Right forelimb (tissue), 1 donor: Measurements from ENCODE around the gene COMMD10.

Experiments used
- DNase-seq: peaks from one replicate; pipeline ENCODE4 v3.0.0-alpha.2; 2018

COMMD10 gene

GRCh38 chr5:116296335-116297072, 211.7 kb downstream of the COMMD10 start:
- no peak for DNase-seq

- DNase-seq = no peak
Observed at GRCh38 chr5:116297296-116297814, 212.5 kb downstream of the COMMD10 start.

GRCh38 chr5:116299746-116300640, 215.2 kb downstream of the COMMD10 start:
- no peak for DNase-seq

- no peak for DNase-seq
Observed at GRCh38 chr5:116301110-116301509, 216.3 kb downstream of the COMMD10 start.

- DNase-seq = no peak
Observed at GRCh38 chr5:116303340-116303739, 218.5 kb downstream of the COMMD10 start.

GRCh38 chr5:116303810-116304209, 219.0 kb downstream of the COMMD10 start:
- no peak for DNase-seq

GRCh38 chr5:116305899-116306298, 221.1 kb downstream of the COMMD10 start:
- no peak for DNase-seq

GRCh38 chr5:116306846-116307245, 222.0 kb downstream of the COMMD10 start:
- DNase-seq = no peak

- no peak for DNase-seq
Observed at GRCh38 chr5:116308391-116308790, 223.6 kb downstream of the COMMD10 start.

- no peak for DNase-seq
Observed at GRCh38 chr5:116313366-116313765, 228.5 kb downstream of the COMMD10 start.

GRCh38 chr5:116315531-116315930, 230.7 kb downstream of the COMMD10 start:
- no peak for DNase-seq

GRCh38 chr5:116318091-116318854, 233.4 kb downstream of the COMMD10 start:
- DNase-seq = no peak

- DNase-seq = no peak
Observed at GRCh38 chr5:116320486-116320885, 235.7 kb downstream of the COMMD10 start.

GRCh38 chr5:116329503-116329902, 244.7 kb downstream of the COMMD10 start:
- DNase-seq = no peak

GRCh38 chr5:116340799-116341198, 256.0 kb downstream of the COMMD10 start:
- no peak for DNase-seq
